Measurements from ENCODE around the gene FBLL1. TPM values are rescaled to one million over a fixed set of nuclear protein-coding genes. Genes with fewer than 3 reads are reported as not detected.
"Not testable (repeated sequence)": the region's sequence is repeated elsewhere in the genome, so short reads cannot be mapped to it uniquely, and the experiment has no call there.

FBLL1 gene
- total RNA-seq, 1 donor from 2014 or later = not detected

GRCh38 chr5:168530621-168531150, 1.6 kb downstream of the FBLL1 start:
- no peak for DNase-seq (ENCODE audit: low read depth)
- H3K4me3 ChIP-seq (ENCODE audit: low read depth, low read length) = no peak overlapping the region
- TF ChIP-seq, protein P1, sequence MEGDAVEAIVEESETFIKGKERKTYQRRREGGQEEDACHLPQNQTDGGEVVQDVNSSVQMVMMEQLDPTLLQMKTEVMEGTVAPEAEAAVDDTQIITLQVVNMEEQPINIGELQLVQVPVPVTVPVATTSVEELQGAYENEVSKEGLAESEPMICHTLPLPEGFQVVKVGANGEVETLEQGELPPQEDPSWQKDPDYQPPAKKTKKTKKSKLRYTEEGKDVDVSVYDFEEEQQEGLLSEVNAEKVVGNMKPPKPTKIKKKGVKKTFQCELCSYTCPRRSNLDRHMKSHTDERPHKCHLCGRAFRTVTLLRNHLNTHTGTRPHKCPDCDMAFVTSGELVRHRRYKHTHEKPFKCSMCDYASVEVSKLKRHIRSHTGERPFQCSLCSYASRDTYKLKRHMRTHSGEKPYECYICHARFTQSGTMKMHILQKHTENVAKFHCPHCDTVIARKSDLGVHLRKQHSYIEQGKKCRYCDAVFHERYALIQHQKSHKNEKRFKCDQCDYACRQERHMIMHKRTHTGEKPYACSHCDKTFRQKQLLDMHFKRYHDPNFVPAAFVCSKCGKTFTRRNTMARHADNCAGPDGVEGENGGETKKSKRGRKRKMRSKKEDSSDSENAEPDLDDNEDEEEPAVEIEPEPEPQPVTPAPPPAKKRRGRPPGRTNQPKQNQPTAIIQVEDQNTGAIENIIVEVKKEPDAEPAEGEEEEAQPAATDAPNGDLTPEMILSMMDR (conservative IDR thresholded peaks at IDR 0.05; ENCODE audit: low read depth, low read length) = no peak

DNA sequence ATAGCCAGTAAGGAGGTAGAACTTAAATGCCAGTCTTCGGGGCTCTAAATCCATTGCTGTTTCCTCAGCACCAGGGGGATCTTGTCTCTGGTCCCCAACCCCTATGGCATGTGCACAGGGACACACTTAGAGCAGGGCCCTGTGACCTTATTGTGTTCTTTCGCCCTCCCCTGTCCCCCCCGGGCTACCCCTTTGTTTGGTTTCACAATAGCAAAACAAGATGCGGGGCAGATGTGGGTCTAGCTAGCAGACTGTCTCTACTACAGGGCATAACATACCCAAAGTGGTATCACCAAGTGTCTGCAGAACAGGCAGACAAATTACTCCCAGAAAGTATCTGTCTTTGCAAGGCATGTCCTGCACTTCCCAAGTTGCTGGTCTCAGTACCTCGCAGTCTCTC, 2.1 kb downstream of the FBLL1 start:
- TF ChIP-seq, protein P1 (conservative IDR thresholded peaks at IDR 0.05; ENCODE audit: low read depth, low read length) = no peak
- H3K4me3 ChIP-seq (ENCODE audit: low read depth, low read length) = no peak overlapping the region
- no peak for DNase-seq (ENCODE audit: low read depth)

DNA sequence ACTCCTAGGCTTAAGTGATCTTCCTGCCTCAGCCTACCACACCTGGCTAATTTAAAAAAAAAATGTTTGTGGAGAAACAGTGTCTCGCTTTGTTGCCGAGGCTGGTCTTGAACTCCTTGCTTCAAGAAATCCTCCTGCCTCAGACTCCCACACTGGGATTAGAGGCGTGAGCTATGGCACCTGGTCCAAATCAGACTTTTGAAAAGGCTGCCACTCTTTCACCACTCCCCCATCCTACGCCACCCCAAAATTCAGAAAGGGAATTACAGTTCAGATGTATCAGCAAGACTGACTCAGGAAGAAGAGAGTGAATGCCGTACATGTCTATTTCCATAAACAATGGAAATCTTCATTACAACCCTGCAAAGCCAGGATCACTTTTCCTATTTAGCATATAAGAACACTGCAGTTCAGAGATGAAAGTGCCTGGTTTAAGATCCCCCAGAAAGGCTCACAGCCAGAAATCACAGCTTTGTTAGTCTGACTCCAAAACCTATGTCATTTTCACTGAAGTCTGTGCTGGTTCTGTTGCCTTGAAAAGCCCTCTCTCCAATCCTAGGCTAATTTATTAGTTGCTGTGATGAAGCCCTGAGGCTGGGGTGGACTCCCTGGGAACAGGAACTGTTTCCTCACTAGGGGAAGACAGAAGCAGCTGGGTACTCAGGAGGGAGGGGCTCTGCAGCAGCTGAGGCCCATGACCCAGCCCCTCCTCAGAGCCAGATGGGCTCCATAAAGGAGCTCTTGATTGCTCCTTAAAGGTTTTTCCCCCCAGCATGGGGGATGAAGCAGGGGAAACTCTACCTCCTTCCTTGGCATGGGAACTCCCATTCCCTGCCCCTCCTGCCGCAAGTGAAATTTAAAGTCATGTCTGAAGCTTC, 3.1 kb downstream of the FBLL1 start:
- no peak for DNase-seq (ENCODE audit: low read depth)
- no peak overlapping the region for H3K4me3 ChIP-seq (ENCODE audit: low read depth, low read length)
- TF ChIP-seq, protein P1 (conservative IDR thresholded peaks at IDR 0.05; ENCODE audit: low read depth, low read length) = no peak

GRCh38 chr5:168534351-168534750, 5.2 kb downstream of the FBLL1 start:
- not testable (repeated sequence) for DNase-seq (ENCODE audit: low read depth); H3K4me3 ChIP-seq (ENCODE audit: low read depth, low read length)

GRCh38 chr5:168537176-168537575, 8.1 kb downstream of the FBLL1 start:
- DNase-seq (ENCODE audit: low read depth) = no peak

DNA sequence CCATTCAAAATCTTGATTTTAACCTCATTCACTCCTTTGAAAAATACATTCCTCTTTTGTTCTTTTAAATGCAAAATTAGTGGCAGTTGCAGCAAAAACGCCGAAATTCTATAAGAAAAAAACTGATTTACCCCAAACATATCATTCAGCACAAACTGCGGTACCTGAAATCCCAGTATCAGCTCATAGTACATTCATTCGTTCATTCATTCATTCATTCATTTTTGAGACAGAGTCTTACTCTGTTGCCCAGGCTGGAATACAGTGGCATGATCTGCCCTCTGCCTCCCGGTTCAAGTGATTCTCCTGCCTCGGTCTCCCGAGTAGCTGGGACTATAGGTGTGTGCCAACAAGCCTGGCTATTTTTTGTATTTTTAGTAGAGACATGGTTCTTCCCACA, 20.4 kb downstream of the FBLL1 start:
- DNase-seq (ENCODE audit: low read depth) = no peak
- TF ChIP-seq, protein P1 (conservative IDR thresholded peaks at IDR 0.05; ENCODE audit: low read depth, low read length) = no peak
- no peak overlapping the region for H3K4me3 ChIP-seq (ENCODE audit: low read depth, low read length)

More at GRCh38 chr5:168537176-168537575, 8.1 kb downstream of the FBLL1 start:
- no peak overlapping the region for H3K4me3 ChIP-seq (ENCODE audit: low read depth, low read length)
- TF ChIP-seq, protein P1 (conservative IDR thresholded peaks at IDR 0.05; ENCODE audit: low read depth, low read length) = no peak

GRCh38 chr5:168550656-168551055, 21.6 kb downstream of the FBLL1 start:
- TF ChIP-seq, protein P1 (conservative IDR thresholded peaks at IDR 0.05; ENCODE audit: low read depth, low read length) = no peak
- H3K4me3 ChIP-seq (ENCODE audit: low read depth, low read length) = no peak overlapping the region
- DNase-seq (ENCODE audit: low read depth) = no peak
